ENCODE data around the gene MYL12A. TPM values are rescaled to one million over a fixed set of nuclear protein-coding genes. Genes with fewer than 3 reads are reported as not detected.

The MYL12A gene
- polyA plus RNA-seq, 3 donors = 469 to 1,360 (median 1,139) TPM

- H3K4me2 ChIP-seq (replicated peaks; ENCODE audit: extremely low read depth, low read length, poor library complexity, severe bottlenecking) = no peak overlapping the region
- no peak overlapping the region for H3K9ac ChIP-seq (ENCODE audit: insufficient read depth, low read length, poor library complexity, severe bottlenecking)
- no peak overlapping the region for H3K4me3 Mint-ChIP-seq
- H3K27ac ChIP-seq (ENCODE audit: low read depth in 1 of 2, low read length in 2 of 2) = no peak overlapping the region
- no peak for DNase-seq
- WGBS (ENCODE audit: insufficient coverage) = 100% methylated on average over 1 of the region's 2 CpGs
- intact Hi-C loops (cut with micrococcal nuclease) = no loop called here
- H3K9me3 ChIP-seq (replicated peaks in 1 of 2; ENCODE audit: control insufficient read depth in 1 of 2, insufficient read depth in 1 of 2, low read length in 2 of 2) = peaks cover 3% of the 10 kb centered on the region in 2 donors
- H2AFZ ChIP-seq (ENCODE audit: insufficient read depth, low read depth, low read length, poor library complexity, severe bottlenecking) = no peak overlapping the region
- no peak overlapping the region for H3K4me3 ChIP-seq (replicated peaks in 1 of 3; ENCODE audit: low read depth in 2 of 3, low read length in 3 of 3)
- H3K79me2 ChIP-seq (ENCODE audit: insufficient read depth, low read length) = no peaks in the 10 kb centered on the region
- no peaks in the 10 kb centered on the region for H3K4me1 ChIP-seq (ENCODE audit: control insufficient read depth in 1 of 2, insufficient read depth in 2 of 2, low read length in 2 of 2)
- H3K27ac Mint-ChIP-seq = no peak overlapping the region
- no peaks in the 10 kb centered on the region for H3K27me3 ChIP-seq (ENCODE audit: control insufficient read depth in 2 of 2, insufficient read depth in 2 of 2, low read length in 2 of 2)
- H3K36me3 Mint-ChIP-seq = no peaks in the 10 kb centered on the region
- H4K20me1 ChIP-seq (ENCODE audit: insufficient read depth, low read length) = no peaks in the 10 kb centered on the region
- H3K4me1 Mint-ChIP-seq = no peaks in the 10 kb centered on the region
- no peaks in the 10 kb centered on the region for H3K36me3 ChIP-seq (replicated peaks in 1 of 2; ENCODE audit: control insufficient read depth in 1 of 2, insufficient read depth in 2 of 2, low read length in 2 of 2)
- peaks cover 3 to 15% (median 9%) of the 10 kb centered on the region in 7 donors for H3K9me3 Mint-ChIP-seq
- H3K27me3 Mint-ChIP-seq (ENCODE audit: low read depth in 3 of 3) = peaks cover 0 to 2% (median 0%) of the 10 kb centered on the region in 3 donors
- TF ChIP-seq CTCF (IDR thresholded peaks at IDR 0.05) = no peak
Measured at GRCh38 chr18:3199942-3200645, 47.5 kb upstream of the MYL12A start.

DNA sequence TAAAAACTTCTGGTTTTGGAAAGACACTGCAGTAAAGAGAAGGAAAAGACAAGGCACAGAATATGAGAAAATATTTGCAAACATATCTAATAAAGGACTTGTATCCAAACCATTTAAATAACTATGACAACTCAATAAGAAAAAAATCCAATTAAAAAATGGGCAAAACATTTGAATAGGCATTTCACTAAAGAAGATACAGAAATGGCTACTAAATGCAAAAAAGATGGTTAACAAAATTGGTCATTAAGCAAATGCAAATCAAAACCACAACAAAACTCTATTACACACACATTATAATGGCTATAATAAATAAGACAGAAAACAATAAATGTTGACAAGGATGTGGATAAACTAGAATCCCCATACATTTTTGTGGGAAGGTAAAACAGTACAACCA is 42.4 kb upstream of the MYL12A start:
- Mint-ChIP-seq H3K4me3 (no peak overlapping the region), H3K27ac (no peak overlapping the region), H3K9me3 (peaks cover 5 to 15% (median 11%) of the 10 kb centered on the region in 7 donors), H3K4me1 (no peaks in the 10 kb centered on the region), H3K27me3 (ENCODE audit: low read depth in 3 of 3) (peaks cover 0 to 2% (median 0%) of the 10 kb centered on the region in 3 donors), H3K36me3 (no peaks in the 10 kb centered on the region)
- Histone ChIP-seq H4K20me1 (ENCODE audit: insufficient read depth, low read length) (no peaks in the 10 kb centered on the region), H3K4me2 (replicated peaks; ENCODE audit: extremely low read depth, low read length, poor library complexity, severe bottlenecking) (no peak overlapping the region), H3K4me3 (replicated peaks in 1 of 3; ENCODE audit: low read depth in 2 of 3, low read length in 3 of 3) (no peak overlapping the region), H3K27me3 (ENCODE audit: control insufficient read depth in 2 of 2, insufficient read depth in 2 of 2, low read length in 2 of 2) (no peaks in the 10 kb centered on the region), H3K36me3 (replicated peaks in 1 of 2; ENCODE audit: control insufficient read depth in 1 of 2, insufficient read depth in 2 of 2, low read length in 2 of 2) (no peaks in the 10 kb centered on the region), H2AFZ (ENCODE audit: insufficient read depth, low read depth, low read length, poor library complexity, severe bottlenecking) (no peak overlapping the region), H3K9ac (ENCODE audit: insufficient read depth, low read length, poor library complexity, severe bottlenecking) (no peak overlapping the region), H3K9me3 (replicated peaks in 1 of 2; ENCODE audit: control insufficient read depth in 1 of 2, insufficient read depth in 1 of 2, low read length in 2 of 2) (peaks cover 3% of the 10 kb centered on the region in 2 donors), H3K4me1 (ENCODE audit: control insufficient read depth in 1 of 2, insufficient read depth in 2 of 2, low read length in 2 of 2) (no peaks in the 10 kb centered on the region), H3K79me2 (ENCODE audit: insufficient read depth, low read length) (no peaks in the 10 kb centered on the region), H3K27ac (ENCODE audit: low read depth in 1 of 2, low read length in 2 of 2) (no peak overlapping the region)
- intact Hi-C loops (cut with micrococcal nuclease) = no loop called here
- TF ChIP-seq CTCF (IDR thresholded peaks at IDR 0.05) = no peak
- DNase-seq = no peak

Data from CD14-positive monocyte (primary cell).